Nephron progenitor cell (in vitro differentiated cells): ENCODE measurements around the gene CLDN9.

Source experiments
- DNase-seq: peaks from one replicate; pipeline ENCODE4 v3.0.0; 2021
- H3K27ac Mint-ChIP-seq: 2 replicates; pipeline ENCODE4 v1.8.0; 2021; ENCODE audit warnings: mild to moderate bottlenecking, moderate library complexity, mixed read lengths
- H3K27me3 Mint-ChIP-seq: 2 replicates; pipeline ENCODE4 v1.8.0; 2021; ENCODE audit warnings: mild to moderate bottlenecking, low read depth, mixed read lengths; ENCODE audit not compliant: poor library complexity
- H3K36me3 Mint-ChIP-seq: 2 replicates; pipeline ENCODE4 v1.8.0; 2021; ENCODE audit warnings: low read depth, mixed read lengths
- H3K4me1 Mint-ChIP-seq: 2 replicates; pipeline ENCODE4 v1.8.0; 2021; ENCODE audit warnings: mixed read lengths
- H3K4me3 Mint-ChIP-seq: 2 replicates; pipeline ENCODE4 v1.8.0; 2021; ENCODE audit warnings: mild to moderate bottlenecking, moderate library complexity, mixed read lengths
- H3K9me3 Mint-ChIP-seq: 2 replicates; pipeline ENCODE4 v1.8.0; 2021; ENCODE audit warnings: mild to moderate bottlenecking, moderate library complexity, mixed read lengths
- TF ChIP-seq, protein P1 (sequence below): fragments of 200-600 bp; sonication (generic); IDR thresholded peaks from 2 replicates; pipeline ENCODE4 v1.5.0; 2021; ENCODE audit warnings: antibody characterized with exemption

The CLDN9 gene

DNA sequence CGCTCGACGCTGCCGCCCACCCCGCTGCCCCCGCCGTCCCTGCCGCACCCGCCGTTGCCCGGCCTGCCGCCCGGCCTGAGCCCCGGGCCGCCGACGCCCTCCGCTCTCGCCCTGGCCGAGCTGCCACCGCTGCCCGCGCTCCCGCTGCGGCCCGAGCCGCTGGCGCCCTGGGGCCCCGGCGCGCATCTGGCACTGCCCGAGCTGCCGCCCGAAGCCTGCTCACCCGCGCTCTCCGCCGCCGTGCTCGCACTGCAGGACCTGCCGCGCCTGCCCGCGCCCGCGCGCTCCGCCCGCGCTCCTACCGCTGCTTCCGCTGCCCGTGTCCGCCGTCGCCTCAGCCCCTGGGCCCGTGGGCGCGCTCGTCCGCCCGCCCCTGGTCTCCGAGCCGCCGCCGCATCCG lies 8.4 kb upstream of the CLDN9 start:
- peaks cover 60% of the 10 kb centered on the region for H3K27me3 Mint-ChIP-seq
- TF ChIP-seq, protein P1, sequence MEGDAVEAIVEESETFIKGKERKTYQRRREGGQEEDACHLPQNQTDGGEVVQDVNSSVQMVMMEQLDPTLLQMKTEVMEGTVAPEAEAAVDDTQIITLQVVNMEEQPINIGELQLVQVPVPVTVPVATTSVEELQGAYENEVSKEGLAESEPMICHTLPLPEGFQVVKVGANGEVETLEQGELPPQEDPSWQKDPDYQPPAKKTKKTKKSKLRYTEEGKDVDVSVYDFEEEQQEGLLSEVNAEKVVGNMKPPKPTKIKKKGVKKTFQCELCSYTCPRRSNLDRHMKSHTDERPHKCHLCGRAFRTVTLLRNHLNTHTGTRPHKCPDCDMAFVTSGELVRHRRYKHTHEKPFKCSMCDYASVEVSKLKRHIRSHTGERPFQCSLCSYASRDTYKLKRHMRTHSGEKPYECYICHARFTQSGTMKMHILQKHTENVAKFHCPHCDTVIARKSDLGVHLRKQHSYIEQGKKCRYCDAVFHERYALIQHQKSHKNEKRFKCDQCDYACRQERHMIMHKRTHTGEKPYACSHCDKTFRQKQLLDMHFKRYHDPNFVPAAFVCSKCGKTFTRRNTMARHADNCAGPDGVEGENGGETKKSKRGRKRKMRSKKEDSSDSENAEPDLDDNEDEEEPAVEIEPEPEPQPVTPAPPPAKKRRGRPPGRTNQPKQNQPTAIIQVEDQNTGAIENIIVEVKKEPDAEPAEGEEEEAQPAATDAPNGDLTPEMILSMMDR: no peak
- no peaks in the 10 kb centered on the region for H3K36me3 Mint-ChIP-seq
- peak; percentile 38 for DNase-seq
- H3K4me1 Mint-ChIP-seq: peaks cover 30% of the 10 kb centered on the region
- H3K27ac Mint-ChIP-seq: no peak overlapping the region
- H3K4me3 Mint-ChIP-seq: no peak overlapping the region
- H3K9me3 Mint-ChIP-seq: no peaks in the 10 kb centered on the region

DNA sequence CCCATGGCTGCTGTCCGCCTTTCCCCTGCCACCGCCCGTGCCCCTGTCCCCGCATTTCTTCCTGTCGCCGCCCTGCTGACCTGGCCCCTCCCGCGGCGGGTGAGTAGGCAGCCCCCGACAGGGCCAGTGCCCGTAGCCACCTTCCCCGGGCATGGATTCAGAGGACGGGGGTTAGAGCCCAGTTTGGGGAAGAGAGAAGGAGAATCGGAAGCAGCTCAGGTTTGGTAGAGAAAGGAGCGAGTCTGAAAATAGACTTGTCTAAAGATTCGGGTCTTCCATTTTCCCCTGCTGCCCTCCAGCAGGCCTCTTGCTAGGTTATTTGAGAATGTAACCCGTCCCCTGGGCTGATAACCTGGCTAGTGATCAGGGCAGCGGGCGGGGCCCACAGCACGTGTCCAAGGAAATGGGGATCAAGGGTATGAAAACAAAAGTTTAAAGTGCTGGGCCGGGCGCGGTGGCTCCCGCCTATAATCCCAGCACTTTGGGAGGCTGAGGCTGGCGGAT lies 7.9 kb upstream of the CLDN9 start:
- no peaks in the 10 kb centered on the region for H3K9me3 Mint-ChIP-seq
- TF ChIP-seq, protein P1: no peak
- DNase-seq: peak; percentile 35
- H3K4me1 Mint-ChIP-seq: peaks cover 35% of the 10 kb centered on the region
- peaks cover 58% of the 10 kb centered on the region for H3K27me3 Mint-ChIP-seq
- H3K36me3 Mint-ChIP-seq: no peaks in the 10 kb centered on the region
- no peak overlapping the region for H3K27ac Mint-ChIP-seq
- peak overlapping the region; percentile 65 for H3K4me3 Mint-ChIP-seq

DNA sequence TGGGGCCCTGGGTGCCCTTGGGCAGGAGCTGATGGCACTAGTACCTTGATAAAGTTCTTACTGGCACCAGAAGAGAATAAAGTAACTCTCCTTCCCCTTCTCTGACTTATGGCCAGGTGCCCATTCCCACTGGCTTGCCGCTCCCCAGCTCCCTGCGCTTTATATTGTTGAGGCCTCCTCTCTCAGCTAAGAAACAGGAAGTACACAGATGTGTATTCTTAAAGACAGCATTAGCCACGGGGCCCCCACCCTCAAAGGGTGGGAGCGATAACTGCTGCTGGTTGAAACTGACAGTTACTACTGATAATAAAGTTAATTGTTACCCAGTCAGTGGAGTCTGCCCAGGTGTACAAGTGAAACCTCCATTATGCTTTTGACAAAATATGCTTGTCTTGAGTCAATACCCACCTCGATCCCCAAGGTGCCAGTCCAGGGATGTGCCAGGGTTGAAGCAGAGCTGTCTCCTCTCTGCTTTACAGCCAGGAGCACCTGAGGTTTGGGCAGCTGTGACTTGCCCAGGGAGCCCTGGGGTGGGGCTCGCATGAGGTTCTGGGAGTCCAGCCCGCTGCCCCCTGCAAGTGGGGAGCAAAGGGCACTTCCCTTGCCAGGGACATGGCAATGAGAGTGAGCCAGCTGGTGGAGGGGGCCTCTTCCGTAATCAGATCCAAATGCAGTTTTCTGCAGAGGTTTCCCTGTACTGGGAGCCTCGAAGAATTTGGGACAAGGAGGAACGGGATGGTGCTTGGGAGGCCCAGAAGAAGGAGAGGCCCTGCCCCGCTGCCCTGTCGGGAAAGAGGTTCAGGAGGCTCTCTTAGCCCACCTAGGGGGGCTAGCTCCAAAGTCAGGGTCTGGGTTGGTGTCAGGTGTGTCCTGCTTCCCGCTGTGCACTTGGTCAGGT lies 5.4 kb upstream of the CLDN9 start:
- TF ChIP-seq, protein P1: no peak
- Mint-ChIP-seq H3K27ac (no peak overlapping the region), H3K4me3 (peak overlapping the region; percentile 49), H3K36me3 (no peaks in the 10 kb centered on the region), H3K27me3 (peaks cover 55% of the 10 kb centered on the region), H3K9me3 (no peaks in the 10 kb centered on the region), H3K4me1 (peaks cover 39% of the 10 kb centered on the region)
- no peak for DNase-seq

DNA sequence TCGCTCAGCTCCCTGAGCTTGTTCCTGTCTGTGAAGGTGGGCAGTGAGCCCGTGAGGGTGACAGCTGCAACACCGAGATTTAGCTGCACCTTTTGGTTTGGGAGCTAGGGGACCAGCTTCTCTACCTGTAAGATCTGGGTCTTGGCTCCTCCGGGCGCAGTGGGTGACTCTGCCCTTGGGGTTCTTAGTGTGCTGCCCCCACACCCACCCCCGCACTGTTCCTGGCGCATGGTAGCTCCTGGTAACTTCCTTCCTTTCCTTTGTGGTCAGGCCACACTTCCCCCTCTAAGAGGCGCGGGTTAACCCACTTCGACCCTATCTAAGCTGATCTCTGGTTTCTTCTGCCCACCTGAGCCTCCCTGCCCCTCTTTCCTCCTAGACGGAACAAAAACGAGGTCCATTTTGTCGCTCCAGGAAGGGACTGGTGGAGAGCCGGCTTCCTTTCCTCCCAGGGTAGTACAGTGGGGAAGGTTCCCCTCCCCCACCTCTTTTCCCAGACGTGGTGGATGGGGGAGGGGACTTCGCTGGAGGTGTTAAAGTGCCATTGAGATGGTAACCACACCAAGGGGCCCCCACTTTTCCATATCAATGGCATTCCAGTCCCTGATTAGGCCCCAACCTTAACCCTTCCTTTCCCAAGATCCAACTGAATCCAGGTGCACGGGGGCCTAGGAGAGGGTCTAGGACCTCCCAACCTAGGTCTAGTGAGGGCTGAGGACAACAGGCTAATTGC lies 4.6 kb upstream of the CLDN9 start:
- no peak for DNase-seq
- no peak overlapping the region for H3K27ac Mint-ChIP-seq
- H3K4me3 Mint-ChIP-seq: peak overlapping the region; percentile 61
- no peaks in the 10 kb centered on the region for H3K36me3 Mint-ChIP-seq
- H3K9me3 Mint-ChIP-seq: no peaks in the 10 kb centered on the region
- H3K27me3 Mint-ChIP-seq: peaks cover 60% of the 10 kb centered on the region
- TF ChIP-seq, protein P1: no peak
- peaks cover 47% of the 10 kb centered on the region for H3K4me1 Mint-ChIP-seq

DNA sequence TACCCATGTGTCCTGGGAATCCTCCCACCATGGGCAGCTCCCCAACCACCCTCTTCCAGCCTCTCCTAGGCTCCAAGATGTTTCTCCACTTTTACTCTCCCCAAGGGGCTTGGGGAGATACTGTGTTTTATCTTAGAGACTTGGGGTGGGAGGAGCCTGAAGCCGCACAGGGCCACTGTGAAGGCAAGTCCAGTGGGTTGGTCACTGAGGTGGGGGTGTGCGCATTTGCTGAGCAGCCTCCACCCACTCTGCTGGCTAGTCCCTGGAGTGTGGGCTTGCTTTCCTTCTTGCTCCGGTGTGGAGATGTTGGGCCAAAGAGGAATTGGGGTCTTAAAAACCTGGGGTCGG lies 4.1 kb upstream of the CLDN9 start:
- no peaks in the 10 kb centered on the region for H3K9me3 Mint-ChIP-seq
- H3K36me3 Mint-ChIP-seq: no peaks in the 10 kb centered on the region
- H3K4me3 Mint-ChIP-seq: no peak overlapping the region
- peaks cover 47% of the 10 kb centered on the region for H3K4me1 Mint-ChIP-seq
- no peak overlapping the region for H3K27ac Mint-ChIP-seq
- TF ChIP-seq, protein P1: no peak
- H3K27me3 Mint-ChIP-seq: peaks cover 65% of the 10 kb centered on the region
- no peak for DNase-seq
